K562 (cell line): ENCODE measurements around the gene RNF32.

ENCODE experiments used
- RAD51 ChIP-seq: fragments of 450-650 bp; IDR thresholded peaks from 2 replicates; pipeline ENCODE4 v1.7.1; 2016; ENCODE audit warnings: low read depth, mild to moderate bottlenecking, borderline replicate concordance
- ZNF830 ChIP-seq: fragments of 250-450 bp; sonication (Bioruptor Pico); IDR thresholded peaks from 2 replicates; pipeline ENCODE4 v1.5.0; 2021; ENCODE audit warnings: mild to moderate bottlenecking
- TF ChIP-seq, protein P1 (sequence below): sonication (generic); formaldehyde crosslinking; IDR thresholded peaks from 2 replicates; pipeline ENCODE4 v1.8.1; 2022; ENCODE audit warnings: missing genetic modification reagents

DNA sequence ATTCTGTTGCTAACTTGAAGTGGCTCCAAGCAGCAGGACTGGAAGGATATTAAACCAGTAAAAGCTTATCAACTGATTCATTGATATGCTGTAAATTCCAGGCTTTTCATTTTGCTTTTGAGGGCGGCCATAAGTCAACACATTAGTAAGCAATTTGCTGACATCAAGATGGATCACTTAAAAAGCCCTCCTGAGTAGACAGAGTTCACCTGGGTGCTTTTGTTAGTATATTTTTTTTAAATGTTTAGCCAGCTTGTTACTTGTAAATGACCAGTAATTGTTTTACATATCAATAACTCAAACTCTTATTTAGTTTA lies 26.5 kb downstream of the RNF32 start:
- TF ChIP-seq, protein P1, sequence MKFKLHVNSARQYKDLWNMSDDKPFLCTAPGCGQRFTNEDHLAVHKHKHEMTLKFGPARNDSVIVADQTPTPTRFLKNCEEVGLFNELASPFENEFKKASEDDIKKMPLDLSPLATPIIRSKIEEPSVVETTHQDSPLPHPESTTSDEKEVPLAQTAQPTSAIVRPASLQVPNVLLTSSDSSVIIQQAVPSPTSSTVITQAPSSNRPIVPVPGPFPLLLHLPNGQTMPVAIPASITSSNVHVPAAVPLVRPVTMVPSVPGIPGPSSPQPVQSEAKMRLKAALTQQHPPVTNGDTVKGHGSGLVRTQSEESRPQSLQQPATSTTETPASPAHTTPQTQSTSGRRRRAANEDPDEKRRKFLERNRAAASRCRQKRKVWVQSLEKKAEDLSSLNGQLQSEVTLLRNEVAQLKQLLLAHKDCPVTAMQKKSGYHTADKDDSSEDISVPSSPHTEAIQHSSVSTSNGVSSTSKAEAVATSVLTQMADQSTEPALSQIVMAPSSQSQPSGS: no peak
- no peak for TF ChIP-seq ZNF830
- TF ChIP-seq RAD51: no peak
